ENCODE data around the gene SMIM45.
A peak's percentile ranks its signal among the peaks of the same experiment; 100 is the strongest.
"Not testable (repeated sequence)": the region's sequence is repeated elsewhere in the genome, so short reads cannot be mapped to it uniquely, and the experiment has no call there.

The SMIM45 gene

DNA sequence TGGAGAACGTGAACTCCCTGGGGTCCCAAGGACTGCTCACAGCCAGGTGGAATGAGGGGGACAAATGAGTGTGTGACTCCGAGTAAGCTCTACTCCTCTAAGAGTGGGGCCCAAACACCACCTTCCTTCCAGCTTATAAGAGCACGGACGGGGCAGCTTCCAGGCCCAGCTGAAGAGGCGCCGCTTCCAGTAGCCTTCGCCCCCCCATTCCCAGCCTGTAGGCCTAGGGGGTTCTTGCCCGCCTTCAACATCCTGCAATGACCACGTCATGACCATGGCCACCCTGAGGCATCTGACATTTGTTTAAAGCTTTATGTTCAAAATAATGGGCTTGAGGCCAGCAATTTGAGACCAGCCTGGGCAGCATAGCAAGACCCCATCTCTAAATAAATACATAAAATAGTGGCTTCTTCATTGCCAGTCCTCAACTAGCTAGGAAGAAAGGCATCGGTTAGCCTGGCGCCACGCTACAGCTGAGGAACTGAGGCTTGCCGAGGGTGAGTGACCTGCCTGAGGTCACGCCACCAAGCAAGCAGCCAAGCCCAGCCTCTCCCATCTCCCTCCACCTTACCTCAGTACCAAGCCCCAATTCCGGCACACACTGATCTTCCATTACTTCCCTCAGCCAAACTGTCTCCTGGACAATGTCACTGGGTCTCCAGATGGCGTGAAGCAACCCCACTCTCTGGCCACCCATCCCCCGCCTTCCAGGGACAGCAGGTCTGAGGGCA, 17.5 kb upstream of the SMIM45 start:
- DNase-seq (ENCODE audit: low read depth) = no peak

DNA sequence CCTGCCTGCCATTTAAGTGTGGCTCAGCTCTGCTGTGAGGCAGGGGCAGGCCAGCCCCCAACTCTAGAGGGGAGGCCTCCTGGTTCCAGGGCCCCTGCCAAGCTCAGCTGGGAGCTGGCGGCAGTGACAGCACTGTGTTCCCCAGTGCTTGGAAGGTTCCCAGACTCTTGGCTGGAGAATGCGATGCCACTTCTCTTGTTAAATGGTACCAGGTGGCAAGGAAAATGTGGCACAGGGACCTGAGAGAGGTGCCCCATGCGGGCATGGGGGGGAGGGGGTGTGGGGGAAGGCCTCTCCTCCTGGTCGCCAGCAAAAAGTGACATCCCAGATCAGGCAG, 17.0 kb upstream of the SMIM45 start:
- no peak for DNase-seq (ENCODE audit: low read depth)

DNA sequence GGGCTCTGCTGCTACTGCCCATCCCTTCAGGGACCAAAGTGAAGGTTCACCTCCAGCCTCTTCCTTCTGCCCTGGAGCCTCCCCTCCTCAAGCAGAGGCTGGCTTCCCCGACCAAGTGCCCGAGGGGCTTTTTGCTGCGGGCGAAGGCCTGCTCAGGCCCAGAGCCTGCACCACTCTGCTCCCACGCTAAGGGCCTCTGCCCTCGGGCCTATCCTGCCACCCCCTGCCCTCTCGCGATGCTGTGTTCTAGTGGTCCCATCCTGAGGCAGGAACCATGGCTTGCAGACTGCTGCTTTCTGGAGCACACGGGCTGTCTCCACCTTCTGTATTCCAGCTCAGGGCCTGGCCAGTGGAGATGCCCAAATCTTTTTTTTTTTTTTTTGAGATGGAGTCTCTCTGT, 16.4 kb upstream of the SMIM45 start:
- DNase-seq (ENCODE audit: low read depth) = no peak

DNA sequence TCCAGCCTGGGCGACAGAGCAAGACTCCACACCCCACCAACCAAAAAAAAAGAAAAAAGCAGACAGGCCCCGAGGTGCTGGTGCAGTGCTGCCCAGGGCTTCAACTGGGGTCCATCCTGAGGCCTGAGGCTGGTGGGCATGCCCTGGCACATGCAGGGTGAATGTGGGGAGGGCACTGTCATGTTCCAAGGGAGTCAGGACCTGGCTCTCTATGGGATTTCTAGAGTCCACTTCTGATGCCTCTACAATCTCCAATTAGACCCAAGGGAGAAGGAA, 15.1 kb upstream of the SMIM45 start:
- no peak for DNase-seq (ENCODE audit: low read depth)

DNA sequence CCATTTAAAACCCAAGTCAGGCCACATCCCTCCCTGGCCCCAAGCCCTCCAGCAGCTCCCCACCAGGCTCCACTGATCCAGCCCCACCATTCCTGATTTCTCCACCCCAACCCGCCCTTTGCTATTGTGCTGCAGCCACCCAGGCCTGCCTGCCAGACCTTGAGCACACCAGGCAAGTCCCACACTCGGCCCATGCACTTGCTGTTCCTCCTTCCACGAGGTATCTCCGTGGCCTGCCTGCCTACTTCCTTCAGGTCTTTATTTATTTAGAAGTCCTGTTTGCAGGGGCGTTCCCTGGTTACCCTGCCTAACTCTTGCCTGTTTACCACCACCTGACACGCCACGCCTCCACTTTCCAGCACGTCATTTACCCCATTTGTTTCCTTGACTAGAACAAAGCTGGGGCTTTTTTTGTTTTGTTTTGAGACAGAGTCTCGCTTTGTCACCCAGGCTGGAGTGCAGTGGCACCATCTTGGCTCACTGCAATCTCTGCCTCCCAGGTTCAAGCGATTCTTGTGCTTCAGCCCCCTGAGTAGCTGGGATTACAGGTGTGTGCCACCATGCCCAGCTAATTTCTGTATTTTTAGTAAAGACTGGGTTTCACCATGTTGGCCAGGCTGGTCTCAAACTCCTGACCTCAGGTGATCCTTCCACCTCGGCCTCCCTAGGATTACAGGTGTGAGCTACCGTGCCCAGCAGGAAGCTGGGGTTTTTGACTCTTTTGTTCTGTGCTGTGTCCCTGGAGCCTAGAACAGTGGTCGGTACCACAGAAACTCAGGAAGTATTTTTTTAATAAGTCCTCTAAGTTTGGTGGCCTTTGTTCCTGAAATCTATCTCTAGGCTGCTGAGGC, 11.7 kb upstream of the SMIM45 start:
- no peak for DNase-seq (ENCODE audit: low read depth)

DNA sequence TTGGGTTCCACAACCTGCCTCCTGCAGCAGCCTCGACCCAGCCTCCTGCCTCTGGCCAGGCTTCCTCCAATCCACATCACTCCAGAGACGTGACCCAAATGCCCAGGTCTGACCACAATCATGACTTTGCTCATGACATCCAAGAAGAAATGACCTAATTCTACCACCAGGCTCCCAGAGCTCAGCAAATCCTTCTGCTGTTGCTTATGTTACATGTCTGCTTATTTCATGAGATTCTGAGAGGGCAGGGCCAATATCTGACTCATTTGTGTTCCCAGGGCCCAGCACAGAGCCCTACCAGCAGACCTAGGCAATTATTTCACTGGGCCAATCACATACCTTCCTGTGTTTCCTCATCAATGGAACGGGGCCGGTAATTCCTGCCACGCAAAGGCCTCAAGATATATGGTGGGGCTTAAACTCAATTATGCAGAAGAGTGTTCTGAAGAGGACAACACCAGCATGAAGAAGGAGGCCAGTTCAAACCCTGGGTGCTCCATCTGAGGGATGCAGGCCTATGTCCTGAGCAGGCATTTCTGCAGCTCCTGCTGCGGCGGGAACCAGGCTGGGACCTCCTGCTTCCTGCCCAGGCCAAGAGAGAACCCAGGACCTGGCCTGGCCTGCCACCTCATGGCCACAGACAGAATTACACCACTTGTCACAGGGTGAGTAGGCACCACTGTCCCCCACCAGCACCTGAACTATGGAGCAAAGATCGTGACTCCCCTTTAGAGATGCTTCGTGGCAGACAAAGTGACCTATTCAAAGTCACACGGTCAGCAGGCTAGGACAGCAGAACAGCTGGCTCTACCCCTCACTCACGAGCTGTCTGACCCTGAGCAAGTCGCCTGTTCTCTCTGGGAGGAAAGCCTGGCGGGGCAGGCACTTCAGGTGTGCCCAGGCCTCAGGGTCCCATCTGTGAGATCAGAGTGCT, 10.9 kb upstream of the SMIM45 start:
- peak; percentile 85 for DNase-seq (ENCODE audit: low read depth)

DNA sequence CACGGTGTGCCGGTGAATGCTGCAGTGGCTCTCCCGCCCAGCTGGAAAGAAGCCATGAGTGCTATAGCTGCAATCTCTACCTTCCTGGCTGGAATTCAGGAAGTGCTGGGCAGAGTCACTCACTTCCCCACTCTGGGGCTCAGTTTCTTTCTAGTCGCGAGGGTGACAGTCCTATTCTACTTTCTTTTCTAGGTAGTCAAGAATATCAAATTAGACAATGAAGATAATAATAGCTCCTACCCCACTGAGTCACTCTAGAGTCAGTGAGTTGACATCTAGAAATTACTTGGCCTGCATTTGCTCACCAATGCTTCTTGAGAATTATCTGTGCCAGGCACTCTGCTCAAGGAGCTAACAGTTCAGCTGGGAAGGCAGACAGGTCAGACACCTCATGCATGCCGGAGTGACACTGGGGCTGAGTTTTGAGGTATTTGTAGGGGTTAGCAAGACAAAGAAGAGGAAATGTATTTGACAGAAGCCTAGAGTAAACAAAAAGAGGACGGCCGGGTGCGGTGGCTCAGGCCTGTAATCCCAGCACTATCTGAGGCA, 8.2 kb upstream of the SMIM45 start:
- no peak for DNase-seq (ENCODE audit: low read depth)

GRCh38 chr22:41946629-41947423, 5.1 kb upstream of the SMIM45 start, which contains the start of gene CENPM:
Gene CENPM, minus strand, starts transcription at chr22:41947152. Its CDS starts 76 bp downstream, at chr22:41947076.
- DNase-seq (ENCODE audit: low read depth) = peak; percentile 96

DNA sequence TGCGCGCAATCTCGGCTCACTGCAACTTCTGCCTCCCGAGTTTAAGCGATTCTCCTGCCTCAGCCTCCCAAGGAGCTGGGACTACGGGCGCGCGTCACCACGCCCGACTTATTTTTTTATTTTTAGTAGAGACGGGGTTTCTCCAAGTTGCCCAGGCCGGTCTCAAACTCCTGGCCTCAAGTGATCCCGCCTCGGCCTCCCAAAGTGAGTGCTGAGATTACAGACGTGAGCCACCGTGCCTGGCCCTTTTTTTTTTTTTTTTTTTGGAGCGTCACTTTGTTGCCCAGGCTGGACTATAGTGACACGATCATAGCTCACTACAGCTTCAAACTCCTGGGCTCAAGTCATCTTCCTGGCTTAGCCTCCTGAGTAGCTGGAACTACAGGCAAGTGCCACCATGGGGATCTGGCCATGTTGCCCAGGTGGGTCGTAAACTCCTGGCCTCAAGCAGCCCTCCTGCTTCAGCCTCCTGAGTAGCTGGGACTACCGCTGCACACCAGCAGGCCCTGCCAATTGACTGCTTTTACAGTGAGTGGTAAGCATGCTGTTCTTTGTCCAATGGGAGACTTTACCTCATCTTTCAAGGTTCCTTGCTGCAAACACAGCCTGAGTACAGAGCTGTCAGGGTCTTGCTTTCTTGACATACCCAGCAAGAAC, 4.4 kb upstream of the SMIM45 start:
- DNase-seq (ENCODE audit: low read depth) = no peak

DNA sequence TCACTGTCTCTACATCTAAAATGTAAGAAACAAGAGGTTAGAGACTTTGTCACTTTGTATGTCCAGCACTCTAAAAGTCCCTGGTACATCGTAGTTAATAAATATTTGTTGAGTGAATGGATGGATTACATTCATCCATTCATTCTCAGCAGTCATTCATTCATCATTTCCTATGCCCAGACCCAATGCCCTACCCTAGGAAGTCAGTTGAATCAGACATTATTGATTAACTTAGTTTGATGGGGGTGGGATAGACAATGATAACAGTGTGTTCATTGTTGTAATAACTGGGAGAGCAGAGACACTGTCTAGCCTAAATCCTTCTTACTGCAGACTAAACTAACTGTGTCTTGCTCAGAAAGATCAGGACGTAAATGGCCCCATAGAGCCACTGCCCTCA, 3.8 kb upstream of the SMIM45 start:
- DNase-seq (ENCODE audit: low read depth) = no peak

- DNase-seq (ENCODE audit: low read depth) = not testable (repeated sequence)
Measured at GRCh38 chr22:41948928-41949296, 3.0 kb upstream of the SMIM45 start.

GRCh38 chr22:41949297-41949965, 2.5 kb upstream of the SMIM45 start:
- no peak for DNase-seq (ENCODE audit: low read depth)

DNA sequence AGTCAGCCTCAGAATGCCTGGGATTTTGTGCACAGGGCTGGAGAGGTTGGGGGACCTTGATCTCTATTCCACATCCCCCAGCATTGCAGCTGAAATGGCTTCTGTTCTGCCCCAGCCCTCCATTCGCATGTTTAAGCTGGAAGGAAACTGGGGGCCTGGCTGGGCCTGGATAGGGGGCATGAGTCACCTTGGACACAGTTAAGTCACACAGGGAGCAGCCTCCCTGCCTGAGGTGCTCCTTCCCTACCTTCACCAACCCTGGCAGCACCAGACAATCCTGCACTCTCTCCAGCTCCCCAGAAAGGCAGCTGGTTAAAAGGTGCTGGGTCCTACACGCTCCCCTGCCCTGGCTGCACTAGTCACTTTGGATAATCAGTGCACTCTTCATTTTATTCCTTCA, 763 bp downstream of the SMIM45 start:
- no peak for DNase-seq (ENCODE audit: low read depth)

GRCh38 chr22:41957941-41958556, 6.1 kb downstream of the SMIM45 start:
- DNase-seq (ENCODE audit: low read depth) = no peak

DNA sequence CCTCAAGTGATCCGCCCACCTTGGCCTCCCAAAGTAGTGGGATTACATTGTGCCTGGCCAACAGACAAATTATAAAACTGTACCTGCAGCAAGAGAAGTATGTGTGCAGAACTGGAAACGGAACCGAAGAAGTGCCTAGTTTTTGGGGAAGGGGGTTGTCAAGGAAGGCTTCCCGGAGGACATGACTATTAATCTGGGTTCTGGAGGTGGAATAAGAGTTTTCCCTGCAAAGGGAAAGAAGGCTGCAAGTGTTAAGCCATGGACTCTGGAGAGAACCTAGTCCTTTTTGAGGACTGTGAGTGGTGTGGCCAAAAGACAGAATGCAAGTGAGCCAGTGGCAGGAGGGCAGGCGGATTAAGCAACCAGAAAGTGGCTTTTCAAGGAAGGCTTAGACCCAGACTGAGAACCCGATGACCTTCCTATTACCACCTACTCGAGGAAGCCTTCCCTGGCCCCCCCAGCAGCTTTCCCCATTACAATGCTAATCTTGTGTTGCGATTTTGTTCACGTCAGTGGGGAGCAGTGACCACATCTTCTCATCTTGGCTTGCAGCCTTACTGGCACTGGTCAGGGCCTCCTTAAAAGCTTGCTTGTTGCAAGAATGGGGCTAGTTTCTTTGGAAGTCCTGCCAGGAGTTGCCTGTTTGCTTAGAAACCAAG, 11.6 kb downstream of the SMIM45 start:
- DNase-seq (ENCODE audit: low read depth) = no peak

- DNase-seq (ENCODE audit: low read depth) = no peak
Measured at GRCh38 chr22:41964112-41964491, 12.2 kb downstream of the SMIM45 start.

- no peak for DNase-seq (ENCODE audit: low read depth)
Measured at GRCh38 chr22:41966225-41966606, 14.3 kb downstream of the SMIM45 start.

GRCh38 chr22:41966607-41967240, 14.8 kb downstream of the SMIM45 start:
- DNase-seq (ENCODE audit: low read depth) = peak; percentile 94

Measured in HT1080 (cell line).